Skeletal muscle satellite cell (primary cell): Measurements from ENCODE around the gene PROB1.
"Not testable (repeated sequence)": the region's sequence is repeated elsewhere in the genome, so short reads cannot be mapped to it uniquely, and the experiment has no call there.

Experiments
- H3K27me3 ChIP-seq: 2 replicates; pipeline ENCODE4 v1.7.0; 2013; ENCODE audit warnings: low read length; ENCODE audit not compliant: control insufficient read depth, insufficient read depth
- H3K36me3 ChIP-seq: 2 replicates; pipeline ENCODE4 v1.7.0; 2013; ENCODE audit warnings: mild to moderate bottlenecking, control low read depth, low read length; ENCODE audit not compliant: insufficient read depth
- H3K4me1 ChIP-seq: 2 replicates; pipeline ENCODE4 v1.7.0; 2013; ENCODE audit warnings: low read length; ENCODE audit not compliant: control insufficient read depth, insufficient read depth
- H3K4me2 ChIP-seq: 2 replicates; pipeline ENCODE4 v1.7.0; 2013; ENCODE audit warnings: mild to moderate bottlenecking, low read length
- H3K4me3 ChIP-seq: 2 replicates; pipeline ENCODE4 v1.7.0; 2013; ENCODE audit warnings: low read length
- H3K9ac ChIP-seq: 2 replicates; pipeline ENCODE4 v1.7.0; 2013; ENCODE audit warnings: mild to moderate bottlenecking, low read depth, low read length, moderate library complexity
- H3K9me3 ChIP-seq: replicated peaks from 2 replicates; pipeline ENCODE4 v1.7.0; 2013; ENCODE audit warnings: mild to moderate bottlenecking, control low read depth, low read length

PROB1 gene

DNA sequence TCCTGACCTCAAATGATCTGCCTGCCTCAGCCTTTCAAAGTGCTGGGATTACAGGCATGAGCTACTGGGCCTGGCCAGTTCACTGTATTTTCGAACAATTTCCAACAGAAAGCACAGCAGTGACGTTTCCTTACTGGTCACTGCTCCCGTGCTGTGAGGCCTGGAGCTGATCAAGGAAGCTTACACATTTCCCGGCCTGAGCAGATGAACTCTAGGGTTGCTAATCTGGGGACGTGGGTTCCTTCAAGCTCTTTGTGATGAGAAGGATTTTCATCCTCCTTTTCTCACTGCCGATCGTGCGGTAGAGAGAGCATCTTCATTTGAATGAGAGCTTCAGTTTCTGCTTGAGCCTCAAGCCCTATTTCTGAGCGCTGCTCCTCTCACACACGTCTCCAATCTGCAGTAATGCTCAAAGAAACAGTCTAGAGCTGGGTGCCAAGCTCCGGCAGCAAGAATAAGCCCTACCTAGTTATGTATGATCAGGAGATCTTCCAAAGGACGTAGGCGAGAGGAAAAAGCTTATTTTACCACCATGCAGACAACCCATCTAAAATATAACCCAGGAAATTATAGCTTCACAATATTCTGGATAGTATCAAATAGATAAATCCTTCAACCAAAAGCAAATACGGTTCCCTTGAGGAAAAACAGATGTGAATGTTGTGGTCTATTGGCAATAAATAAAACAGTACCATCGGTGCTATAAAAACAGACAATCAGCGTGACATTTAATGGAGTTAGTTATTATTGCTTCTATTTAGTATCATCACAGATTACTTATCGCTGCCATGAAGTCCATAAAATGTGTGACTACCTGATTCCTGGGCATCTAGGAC, 16.3 kb upstream of the PROB1 start:
- H3K4me2 ChIP-seq, result no peak overlapping the region
- H3K9me3 ChIP-seq, result no peaks in the 10 kb centered on the region
- H3K9ac ChIP-seq, result no peak overlapping the region
- no peaks in the 10 kb centered on the region for H3K27me3 ChIP-seq
- no peaks in the 10 kb centered on the region for H3K36me3 ChIP-seq
- peaks cover 12% of the 10 kb centered on the region for H3K4me1 ChIP-seq
- no peak overlapping the region for H3K4me3 ChIP-seq

DNA sequence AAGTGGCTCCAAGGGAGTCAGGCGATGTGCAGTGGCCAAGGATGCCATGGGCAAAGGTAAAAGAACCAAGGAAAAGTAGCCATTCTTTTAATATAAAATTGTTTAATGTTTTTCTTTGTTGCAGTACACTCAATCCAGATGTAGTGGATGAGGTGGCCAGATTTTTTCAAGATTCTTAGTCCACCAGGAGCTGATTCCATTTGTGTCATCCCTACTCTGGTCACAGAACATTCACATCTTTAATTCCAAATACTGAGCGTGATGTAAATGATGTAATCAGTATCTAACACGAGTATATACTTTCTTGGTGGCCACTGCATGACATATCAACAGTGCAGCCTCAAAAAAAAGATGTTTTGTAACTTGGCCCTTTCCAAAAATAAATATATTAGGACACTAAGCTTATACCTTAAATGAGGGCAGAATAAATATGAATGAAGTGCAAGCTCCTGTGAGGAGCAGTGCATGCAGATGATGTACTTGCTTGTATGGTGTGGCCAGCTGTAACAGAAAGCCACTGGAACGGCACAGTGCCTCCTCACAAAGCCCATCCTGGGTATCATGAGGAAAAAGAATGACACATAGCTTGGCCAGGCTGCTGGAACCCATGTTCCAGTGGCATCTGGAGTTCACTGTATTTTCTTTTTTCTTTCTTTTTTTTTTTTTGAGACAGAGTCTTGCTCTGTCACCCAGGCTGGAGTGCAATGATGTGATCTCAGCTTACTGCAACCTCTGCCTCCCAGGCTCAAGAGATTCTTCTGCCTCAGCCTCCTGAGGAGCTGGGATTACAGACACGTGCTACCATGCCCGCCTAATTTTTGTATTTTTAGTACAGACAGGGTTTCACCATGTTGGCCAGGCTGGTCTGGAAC, 15.5 kb upstream of the PROB1 start:
- Histone ChIP-seq H3K4me3 (no peak overlapping the region), H3K4me2 (no peak overlapping the region), H3K27me3 (no peaks in the 10 kb centered on the region), H3K9me3 (no peaks in the 10 kb centered on the region), H3K4me1 (peaks cover 10% of the 10 kb centered on the region), H3K9ac (no peak overlapping the region), H3K36me3 (no peaks in the 10 kb centered on the region)

GRCh38 chr5:139409116-139409515, 14.2 kb upstream of the PROB1 start:
- not testable (repeated sequence) for H3K4me2 ChIP-seq, H3K27me3 ChIP-seq, H3K9ac ChIP-seq, H3K4me1 ChIP-seq, H3K36me3 ChIP-seq, H3K4me3 ChIP-seq, H3K9me3 ChIP-seq

GRCh38 chr5:139408191-139408590, 13.3 kb upstream of the PROB1 start:
- Histone ChIP-seq H3K27me3 (no peaks in the 10 kb centered on the region), H3K4me1 (peaks cover 12% of the 10 kb centered on the region), H3K36me3 (no peaks in the 10 kb centered on the region)

GRCh38 chr5:139407517-139407916, 12.6 kb upstream of the PROB1 start:
- Histone ChIP-seq H3K27me3 (no peaks in the 10 kb centered on the region), H3K4me2 (no peak overlapping the region), H3K9me3 (no peaks in the 10 kb centered on the region), H3K9ac (no peak overlapping the region), H3K4me1 (peaks cover 13% of the 10 kb centered on the region), H3K4me3 (no peak overlapping the region), H3K36me3 (no peaks in the 10 kb centered on the region)

More at GRCh38 chr5:139408191-139408590, 13.3 kb upstream of the PROB1 start:
- Histone ChIP-seq H3K4me2 (no peak overlapping the region), H3K4me3 (no peak overlapping the region), H3K9me3 (no peaks in the 10 kb centered on the region), H3K9ac (no peak overlapping the region)

DNA sequence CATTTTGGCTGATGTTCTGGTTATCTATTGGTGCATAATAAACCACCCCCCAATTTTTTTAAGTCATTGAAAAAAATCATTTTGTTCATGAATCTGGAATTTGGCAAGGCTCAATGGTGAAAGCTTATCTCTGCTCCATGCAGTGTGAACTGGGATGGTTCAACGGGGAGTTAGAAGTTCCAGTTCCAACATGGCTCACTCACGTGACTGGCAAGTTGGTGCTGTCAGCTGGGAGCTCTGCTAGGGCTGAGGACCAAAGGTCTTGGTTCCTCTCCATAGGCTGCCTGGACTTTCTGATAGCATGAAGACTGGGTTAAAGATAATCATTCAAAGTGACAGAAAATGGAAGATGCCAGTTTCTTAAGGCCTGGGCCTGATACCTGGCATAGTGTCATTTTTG, 12.1 kb upstream of the PROB1 start:
- no peak overlapping the region for H3K4me2 ChIP-seq
- H3K36me3 ChIP-seq, result no peaks in the 10 kb centered on the region
- no peak overlapping the region for H3K9ac ChIP-seq
- H3K4me3 ChIP-seq, result no peak overlapping the region
- no peaks in the 10 kb centered on the region for H3K27me3 ChIP-seq
- H3K9me3 ChIP-seq, result no peaks in the 10 kb centered on the region
- H3K4me1 ChIP-seq, result peaks cover 13% of the 10 kb centered on the region

GRCh38 chr5:139404484-139404840, 9.6 kb upstream of the PROB1 start:
- H3K27me3 ChIP-seq, result no peaks in the 10 kb centered on the region
- peak overlapping the region; percentile 79 for H3K4me3 ChIP-seq
- peaks cover 10% of the 10 kb centered on the region for H3K4me1 ChIP-seq
- peak overlapping the region; percentile 83 for H3K9ac ChIP-seq
- H3K4me2 ChIP-seq, result peak overlapping the region; percentile 94
- H3K36me3 ChIP-seq, result no peaks in the 10 kb centered on the region
- no peaks in the 10 kb centered on the region for H3K9me3 ChIP-seq

GRCh38 chr5:139403787-139404483, 9.0 kb upstream of the PROB1 start, which contains the start of gene SPATA24:
SPATA24 (minus strand) TSS chr5:139404089; CDS start chr5:139404060, 29 bp downstream.
- H3K27me3 ChIP-seq, result no peaks in the 10 kb centered on the region
- no peaks in the 10 kb centered on the region for H3K36me3 ChIP-seq
- H3K9ac ChIP-seq, result peak within 1 kb of the TSS; percentile 83
- no peaks in the 10 kb centered on the region for H3K9me3 ChIP-seq
- H3K4me2 ChIP-seq, result peak within 1 kb of the TSS; percentile 94
- H3K4me3 ChIP-seq, result peak within 1 kb of the TSS; percentile 79
- peaks cover 10% of the 10 kb centered on the region for H3K4me1 ChIP-seq

- H3K9me3 ChIP-seq, result no peaks in the 10 kb centered on the region
- no peaks in the 10 kb centered on the region for H3K36me3 ChIP-seq
- peaks cover 10% of the 10 kb centered on the region for H3K4me1 ChIP-seq
- H3K4me2 ChIP-seq, result peak overlapping the region; percentile 94
- peak overlapping the region; percentile 79 for H3K4me3 ChIP-seq
- H3K27me3 ChIP-seq, result no peaks in the 10 kb centered on the region
- H3K9ac ChIP-seq, result peak overlapping the region; percentile 83
Observed at GRCh38 chr5:139403418-139403786, 8.5 kb upstream of the PROB1 start.

- Histone ChIP-seq H3K36me3 (no peaks in the 10 kb centered on the region), H3K4me3 (no peak overlapping the region), H3K9ac (peak overlapping the region; percentile 83), H3K4me1 (peaks cover 10% of the 10 kb centered on the region), H3K4me2 (peak overlapping the region; percentile 94), H3K27me3 (no peaks in the 10 kb centered on the region), H3K9me3 (no peaks in the 10 kb centered on the region)
Observed at GRCh38 chr5:139402561-139403158, 7.8 kb upstream of the PROB1 start.

DNA sequence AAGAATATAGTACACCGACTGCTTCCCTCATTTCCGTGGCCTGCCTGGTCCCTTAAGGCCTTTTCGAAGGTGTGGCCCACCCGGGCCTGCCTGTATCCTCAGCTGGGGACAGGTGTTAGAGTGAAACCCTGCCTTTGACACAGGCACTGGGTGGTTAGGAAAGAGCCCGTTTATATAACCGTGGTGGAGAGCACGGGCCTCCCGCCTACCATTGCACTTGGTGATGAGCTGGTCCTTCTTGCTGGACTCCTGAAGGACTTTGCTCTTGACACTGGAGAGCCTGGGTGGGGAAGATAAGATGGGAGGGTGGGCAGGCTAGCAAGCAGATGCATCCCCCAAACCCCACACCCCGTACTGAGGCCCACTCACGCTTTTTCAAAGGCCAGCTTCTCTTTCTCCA, 6.6 kb upstream of the PROB1 start:
- Histone ChIP-seq H3K4me2 (no peak overlapping the region), H3K9me3 (no peaks in the 10 kb centered on the region), H3K9ac (no peak overlapping the region), H3K4me3 (no peak overlapping the region), H3K27me3 (no peaks in the 10 kb centered on the region), H3K4me1 (peaks cover 10% of the 10 kb centered on the region), H3K36me3 (no peaks in the 10 kb centered on the region)
